Measurements from ENCODE around the gene SERPINA1. TPM values are rescaled to one million over a fixed set of nuclear protein-coding genes. Genes with fewer than 3 reads are reported as not detected.

The SERPINA1 gene
- total and polyA plus RNA-seq, 4 donors, result 3.5 to 29.8 (median 20.4) TPM

- no peak for ATAC-seq (ENCODE audit: low FRiP score)
- intact Hi-C loops (cut with DNase I), result no loop called here
Measured at GRCh38 chr14:94382099-94382715, 6.2 kb downstream of the SERPINA1 start.

GRCh38 chr14:94381149-94382030, 7.0 kb downstream of the SERPINA1 start:
- intact Hi-C loops (cut with DNase I), result no loop called here
- Histone ChIP-seq H3K9me3 (ENCODE audit: control insufficient read depth, low read length) (no peaks in the 10 kb centered on the region), H3K4me3 (ENCODE audit: low read length in 2 of 2) (no peak overlapping the region), H3K4me1 (ENCODE audit: control insufficient read depth in 1 of 2, insufficient read depth in 2 of 2, low read length in 2 of 2) (no peaks in the 10 kb centered on the region), H3K27me3 (ENCODE audit: control insufficient read depth in 1 of 2, insufficient read depth in 2 of 2, low read length in 1 of 2) (no peaks in the 10 kb centered on the region), H3K36me3 (ENCODE audit: control insufficient read depth in 1 of 2, insufficient read depth in 2 of 2, low read length in 1 of 2) (no peaks in the 10 kb centered on the region), H3K27ac (ENCODE audit: low read depth in 1 of 2, low read length in 2 of 2) (no peak overlapping the region)
- WGBS, 2 donors, result 75 to 80% methylated on average over 7 of the region's 7 CpGs
- no peak for DNase-seq
- no peak for ATAC-seq (ENCODE audit: low FRiP score)

More at GRCh38 chr14:94382099-94382715, 6.2 kb downstream of the SERPINA1 start:
- Histone ChIP-seq H3K4me3 (ENCODE audit: low read length in 2 of 2) (no peak overlapping the region), H3K36me3 (ENCODE audit: control insufficient read depth in 1 of 2, insufficient read depth in 2 of 2, low read length in 1 of 2) (no peaks in the 10 kb centered on the region), H3K4me1 (ENCODE audit: control insufficient read depth in 1 of 2, insufficient read depth in 2 of 2, low read length in 2 of 2) (no peaks in the 10 kb centered on the region), H3K27ac (ENCODE audit: low read depth in 1 of 2, low read length in 2 of 2) (no peak overlapping the region), H3K9me3 (ENCODE audit: control insufficient read depth, low read length) (no peaks in the 10 kb centered on the region), H3K27me3 (ENCODE audit: control insufficient read depth in 1 of 2, insufficient read depth in 2 of 2, low read length in 1 of 2) (no peaks in the 10 kb centered on the region)
- no peak for DNase-seq
- WGBS, 2 donors, result 88 to 90% methylated on average over 4 of the region's 4 CpGs

GRCh38 chr14:94380225-94381148, 7.9 kb downstream of the SERPINA1 start:
- ATAC-seq (ENCODE audit: low FRiP score) (no peak), DNase-seq (no peak)
- H3K36me3 ChIP-seq (ENCODE audit: control insufficient read depth in 1 of 2, insufficient read depth in 2 of 2, low read length in 1 of 2), result no peaks in the 10 kb centered on the region
- H3K27me3 ChIP-seq (ENCODE audit: control insufficient read depth in 1 of 2, insufficient read depth in 2 of 2, low read length in 1 of 2), result no peaks in the 10 kb centered on the region
- intact Hi-C loops (cut with DNase I), result no loop called here
- H3K9me3 ChIP-seq (ENCODE audit: control insufficient read depth, low read length), result no peaks in the 10 kb centered on the region
- H3K4me1 ChIP-seq (ENCODE audit: control insufficient read depth in 1 of 2, insufficient read depth in 2 of 2, low read length in 2 of 2), result no peaks in the 10 kb centered on the region
- no peak overlapping the region for H3K27ac ChIP-seq (ENCODE audit: low read depth in 1 of 2, low read length in 2 of 2)
- no peak overlapping the region for H3K4me3 ChIP-seq (ENCODE audit: low read length in 2 of 2)
- 89 to 90% methylated on average over 16 of the region's 16 CpGs for WGBS, 2 donors

GRCh38 chr14:94379291-94380224, 8.8 kb downstream of the SERPINA1 start:
- 67 to 74% methylated on average over 16 of the region's 16 CpGs for WGBS, 2 donors
- intact Hi-C loops (cut with DNase I), result no loop called here
- Histone ChIP-seq H3K4me3 (ENCODE audit: low read length in 2 of 2) (no peak overlapping the region), H3K27ac (ENCODE audit: low read depth in 1 of 2, low read length in 2 of 2) (no peak overlapping the region), H3K27me3 (ENCODE audit: control insufficient read depth in 1 of 2, insufficient read depth in 2 of 2, low read length in 1 of 2) (no peaks in the 10 kb centered on the region), H3K36me3 (ENCODE audit: control insufficient read depth in 1 of 2, insufficient read depth in 2 of 2, low read length in 1 of 2) (no peaks in the 10 kb centered on the region), H3K4me1 (ENCODE audit: control insufficient read depth in 1 of 2, insufficient read depth in 2 of 2, low read length in 2 of 2) (no peaks in the 10 kb centered on the region), H3K9me3 (ENCODE audit: control insufficient read depth, low read length) (no peaks in the 10 kb centered on the region)
- no peak for DNase-seq
- no peak for ATAC-seq (ENCODE audit: low FRiP score)

GRCh38 chr14:94378527-94379290, 9.7 kb downstream of the SERPINA1 start:
- peak in 1 of 2 donors; percentile 29 for DNase-seq
- no peaks in the 10 kb centered on the region for H3K36me3 ChIP-seq (ENCODE audit: control insufficient read depth in 1 of 2, insufficient read depth in 2 of 2, low read length in 1 of 2)
- 93% methylated on average over 17 of the region's 17 CpGs for WGBS, 2 donors
- no peak for ATAC-seq (ENCODE audit: low FRiP score)
- H3K27ac ChIP-seq (ENCODE audit: low read depth in 1 of 2, low read length in 2 of 2), result no peak overlapping the region
- intact Hi-C loops (cut with DNase I), result no loop called here
- H3K9me3 ChIP-seq (ENCODE audit: control insufficient read depth, low read length), result no peaks in the 10 kb centered on the region
- no peaks in the 10 kb centered on the region for H3K4me1 ChIP-seq (ENCODE audit: control insufficient read depth in 1 of 2, insufficient read depth in 2 of 2, low read length in 2 of 2)
- no peaks in the 10 kb centered on the region for H3K27me3 ChIP-seq (ENCODE audit: control insufficient read depth in 1 of 2, insufficient read depth in 2 of 2, low read length in 1 of 2)
- H3K4me3 ChIP-seq (ENCODE audit: low read length in 2 of 2), result no peak overlapping the region

GRCh38 chr14:94377866-94378470, 10.4 kb downstream of the SERPINA1 start:
- WGBS, 2 donors, result 91 to 93% methylated on average over 6 of the region's 6 CpGs
- intact Hi-C loops (cut with DNase I), result no loop called here
- ATAC-seq (ENCODE audit: low FRiP score) (no peak), DNase-seq (no peak)
- Histone ChIP-seq H3K9me3 (ENCODE audit: control insufficient read depth, low read length) (no peaks in the 10 kb centered on the region), H3K4me1 (ENCODE audit: control insufficient read depth in 1 of 2, insufficient read depth in 2 of 2, low read length in 2 of 2) (no peaks in the 10 kb centered on the region), H3K27ac (ENCODE audit: low read depth in 1 of 2, low read length in 2 of 2) (no peak overlapping the region), H3K27me3 (ENCODE audit: control insufficient read depth in 1 of 2, insufficient read depth in 2 of 2, low read length in 1 of 2) (no peaks in the 10 kb centered on the region), H3K4me3 (ENCODE audit: low read length in 2 of 2) (no peak overlapping the region), H3K36me3 (ENCODE audit: control insufficient read depth in 1 of 2, insufficient read depth in 2 of 2, low read length in 1 of 2) (no peaks in the 10 kb centered on the region)

- Histone ChIP-seq H3K4me3 (ENCODE audit: low read length in 2 of 2) (no peak overlapping the region), H3K27me3 (ENCODE audit: control insufficient read depth in 1 of 2, insufficient read depth in 2 of 2, low read length in 1 of 2) (no peaks in the 10 kb centered on the region), H3K9me3 (ENCODE audit: control insufficient read depth, low read length) (no peaks in the 10 kb centered on the region), H3K4me1 (ENCODE audit: control insufficient read depth in 1 of 2, insufficient read depth in 2 of 2, low read length in 2 of 2) (no peaks in the 10 kb centered on the region), H3K36me3 (ENCODE audit: control insufficient read depth in 1 of 2, insufficient read depth in 2 of 2, low read length in 1 of 2) (no peaks in the 10 kb centered on the region), H3K27ac (ENCODE audit: low read depth in 1 of 2, low read length in 2 of 2) (no peak overlapping the region)
- DNase-seq (no peak), ATAC-seq (ENCODE audit: low FRiP score) (no peak)
- WGBS, 2 donors, result 92 to 97% methylated on average over 10 of the region's 10 CpGs
- intact Hi-C loops (cut with DNase I), result no loop called here
Measured at GRCh38 chr14:94376976-94377865, 11.2 kb downstream of the SERPINA1 start.
